ENCODE data around the gene RNF144A. TPM values are rescaled to one million over a fixed set of nuclear protein-coding genes. Genes with fewer than 3 reads are reported as not detected.

RNF144A gene
- total and polyA plus RNA-seq, 4 donors, result 0.63 to 27.6 (median 4.1) TPM

GRCh38 chr2:6914828-6915227 is 2.4 kb upstream of the RNF144A start:
- intact Hi-C loops (cut with DNase I), result loop anchor here in 1 of 2 donors (10.0 kb wide), 1 partner anchor 130 kb away; no protein-coding TSS in a partner anchor
- Histone ChIP-seq H3K27ac (ENCODE audit: low read depth in 1 of 2, low read length in 2 of 2) (no peak overlapping the region), H3K4me3 (ENCODE audit: low read length in 2 of 2) (no peak overlapping the region), H3K9me3 (ENCODE audit: control insufficient read depth, low read length) (no peaks in the 10 kb centered on the region), H3K36me3 (ENCODE audit: control insufficient read depth in 1 of 2, insufficient read depth in 2 of 2, low read length in 1 of 2) (no peaks in the 10 kb centered on the region), H3K4me1 (ENCODE audit: control insufficient read depth in 1 of 2, insufficient read depth in 2 of 2, low read length in 2 of 2) (no peaks in the 10 kb centered on the region), H3K27me3 (ENCODE audit: control insufficient read depth in 1 of 2, insufficient read depth in 2 of 2, low read length in 1 of 2) (no peaks in the 10 kb centered on the region)
- ATAC-seq (ENCODE audit: low FRiP score) (no peak), DNase-seq (no peak)
- WGBS, 2 donors, result 81 to 82% methylated on average over 3 of the region's 3 CpGs

DNA sequence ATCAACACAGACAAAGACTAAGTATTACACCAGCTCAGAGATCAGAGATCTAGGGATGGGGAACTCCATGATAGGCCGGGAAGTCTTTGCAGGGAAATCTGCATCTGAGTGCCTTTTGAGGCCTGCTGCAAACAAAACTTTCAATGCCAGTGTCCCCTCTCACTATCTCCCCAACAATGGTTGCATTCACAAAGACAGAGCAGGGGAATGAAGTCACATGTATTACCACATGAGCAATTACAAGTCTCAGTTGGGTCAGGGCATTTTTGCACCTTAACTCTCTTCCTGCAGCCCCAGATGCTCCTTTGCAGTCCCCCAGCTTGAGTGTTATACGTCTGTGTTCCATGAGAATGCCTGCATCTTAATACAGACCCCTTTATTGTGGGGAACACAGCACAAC is 1.8 kb upstream of the RNF144A start:
- no peak for ATAC-seq (ENCODE audit: low FRiP score)
- 93 to 98% methylated on average over 2 of the region's 2 CpGs for WGBS, 2 donors
- Histone ChIP-seq H3K36me3 (ENCODE audit: control insufficient read depth in 1 of 2, insufficient read depth in 2 of 2, low read length in 1 of 2) (no peaks in the 10 kb centered on the region), H3K9me3 (ENCODE audit: control insufficient read depth, low read length) (no peaks in the 10 kb centered on the region), H3K4me1 (ENCODE audit: control insufficient read depth in 1 of 2, insufficient read depth in 2 of 2, low read length in 2 of 2) (no peaks in the 10 kb centered on the region), H3K27me3 (ENCODE audit: control insufficient read depth in 1 of 2, insufficient read depth in 2 of 2, low read length in 1 of 2) (no peaks in the 10 kb centered on the region), H3K27ac (ENCODE audit: low read depth in 1 of 2, low read length in 2 of 2) (no peak overlapping the region), H3K4me3 (ENCODE audit: low read length in 2 of 2) (no peak overlapping the region)
- intact Hi-C loops (cut with DNase I), result loop anchor here in 1 of 2 donors (10.0 kb wide), 1 partner anchor 129 kb away; no protein-coding TSS in a partner anchor
- DNase-seq, result no peak

GRCh38 chr2:6916224-6916623 is 988 bp upstream of the RNF144A start:
- H3K4me1 ChIP-seq (ENCODE audit: control insufficient read depth in 1 of 2, insufficient read depth in 2 of 2, low read length in 2 of 2), result no peaks in the 10 kb centered on the region
- DNase-seq, result no peak
- H3K27me3 ChIP-seq (ENCODE audit: control insufficient read depth in 1 of 2, insufficient read depth in 2 of 2, low read length in 1 of 2), result no peaks in the 10 kb centered on the region
- no peak for ATAC-seq (ENCODE audit: low FRiP score)
- no peaks in the 10 kb centered on the region for H3K9me3 ChIP-seq (ENCODE audit: control insufficient read depth, low read length)
- intact Hi-C loops (cut with DNase I), result loop anchor here in 1 of 2 donors (10.0 kb wide), 1 partner anchor 129 kb away; no protein-coding TSS in a partner anchor
- H3K27ac ChIP-seq (ENCODE audit: low read depth in 1 of 2, low read length in 2 of 2), result no peak overlapping the region
- no peaks in the 10 kb centered on the region for H3K36me3 ChIP-seq (ENCODE audit: control insufficient read depth in 1 of 2, insufficient read depth in 2 of 2, low read length in 1 of 2)
- WGBS, 2 donors, result 94 to 97% methylated on average over 3 of the region's 3 CpGs
- H3K4me3 ChIP-seq (ENCODE audit: low read length in 2 of 2), result no peak overlapping the region

DNA sequence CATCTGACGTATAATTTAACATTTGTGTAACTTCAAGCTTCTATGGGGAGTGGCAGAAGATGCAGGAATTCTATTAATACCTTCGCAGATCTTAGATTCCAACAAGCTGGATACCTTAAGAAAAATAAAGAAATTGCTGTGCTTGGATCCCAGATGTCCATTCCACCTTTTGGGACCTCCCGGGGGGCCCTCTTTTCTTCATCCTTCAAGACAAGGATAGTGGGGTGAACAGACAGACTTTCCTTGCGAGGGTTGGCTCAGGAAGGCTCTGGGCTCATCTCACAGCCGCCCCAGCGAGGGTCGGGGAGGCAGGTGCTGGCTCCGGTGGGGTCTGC is 509 bp upstream of the RNF144A start:
- ATAC-seq (ENCODE audit: low FRiP score) (no peak), DNase-seq (no peak)
- Histone ChIP-seq H3K27ac (ENCODE audit: low read depth in 1 of 2, low read length in 2 of 2) (no peak overlapping the region), H3K9me3 (ENCODE audit: control insufficient read depth, low read length) (no peaks in the 10 kb centered on the region), H3K27me3 (ENCODE audit: control insufficient read depth in 1 of 2, insufficient read depth in 2 of 2, low read length in 1 of 2) (no peaks in the 10 kb centered on the region), H3K4me3 (ENCODE audit: low read length in 2 of 2) (peak overlapping the region in 1 of 2 donors; percentile 50), H3K36me3 (ENCODE audit: control insufficient read depth in 1 of 2, insufficient read depth in 2 of 2, low read length in 1 of 2) (no peaks in the 10 kb centered on the region), H3K4me1 (ENCODE audit: control insufficient read depth in 1 of 2, insufficient read depth in 2 of 2, low read length in 2 of 2) (no peaks in the 10 kb centered on the region)
- intact Hi-C loops (cut with DNase I), result loop anchor here in 1 of 2 donors (10.0 kb wide), 1 partner anchor 128 kb away; no protein-coding TSS in a partner anchor
- WGBS, 2 donors, result 56 to 59% methylated on average over 8 of the region's 8 CpGs

DNA sequence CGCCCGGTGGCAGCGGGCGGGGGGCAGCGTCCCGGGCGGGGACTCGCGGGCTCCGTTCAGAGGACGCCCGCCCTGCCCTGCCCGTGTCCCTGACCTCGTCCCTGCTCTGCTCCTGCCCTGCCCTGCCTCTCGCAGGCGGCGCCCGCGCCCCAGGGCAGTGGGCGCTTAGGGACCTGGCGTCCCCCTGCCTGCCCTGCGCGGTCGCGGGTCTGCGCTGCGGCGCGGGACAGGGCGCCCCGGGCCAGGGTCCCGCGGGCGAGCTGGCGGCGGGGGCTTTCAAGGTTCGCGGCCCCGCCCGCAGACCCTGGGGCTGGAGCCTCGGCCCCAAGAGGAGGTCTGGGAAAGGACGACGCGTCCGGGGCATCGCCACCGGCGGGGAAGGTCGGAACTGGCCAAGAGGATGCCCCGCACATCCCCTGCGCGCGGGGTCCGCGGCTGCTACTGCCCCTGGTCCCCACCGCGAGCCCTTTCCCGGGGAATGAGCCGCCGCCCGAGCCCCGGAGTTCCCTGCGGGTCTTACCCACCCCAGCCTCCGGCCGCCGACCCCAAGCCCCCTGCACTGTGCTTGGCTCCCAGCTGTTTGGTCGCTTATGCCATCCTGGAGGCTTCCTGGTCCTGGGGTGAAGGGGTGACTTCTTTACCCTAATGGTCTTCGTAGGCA is 679 bp downstream of the RNF144A start:
- DNase-seq, result peak in 1 of 2 donors; percentile 81
- ATAC-seq (ENCODE audit: low FRiP score), result peak; percentile 30
- Histone ChIP-seq H3K4me3 (ENCODE audit: low read length in 2 of 2) (peak overlapping the region; percentile 50 to 66), H3K27me3 (ENCODE audit: control insufficient read depth in 1 of 2, insufficient read depth in 2 of 2, low read length in 1 of 2) (no peaks in the 10 kb centered on the region), H3K27ac (ENCODE audit: low read depth in 1 of 2, low read length in 2 of 2) (no peak overlapping the region), H3K4me1 (ENCODE audit: control insufficient read depth in 1 of 2, insufficient read depth in 2 of 2, low read length in 2 of 2) (no peaks in the 10 kb centered on the region), H3K9me3 (ENCODE audit: control insufficient read depth, low read length) (no peaks in the 10 kb centered on the region), H3K36me3 (ENCODE audit: control insufficient read depth in 1 of 2, insufficient read depth in 2 of 2, low read length in 1 of 2) (no peaks in the 10 kb centered on the region)
- intact Hi-C loops (cut with DNase I), result loop anchor here in 1 of 2 donors (10.0 kb wide), 1 partner anchor 127 kb away; no protein-coding TSS in a partner anchor
- WGBS, 2 donors, result 0 to 1% methylated on average over 38 to 68 of the region's 68 CpGs

DNA sequence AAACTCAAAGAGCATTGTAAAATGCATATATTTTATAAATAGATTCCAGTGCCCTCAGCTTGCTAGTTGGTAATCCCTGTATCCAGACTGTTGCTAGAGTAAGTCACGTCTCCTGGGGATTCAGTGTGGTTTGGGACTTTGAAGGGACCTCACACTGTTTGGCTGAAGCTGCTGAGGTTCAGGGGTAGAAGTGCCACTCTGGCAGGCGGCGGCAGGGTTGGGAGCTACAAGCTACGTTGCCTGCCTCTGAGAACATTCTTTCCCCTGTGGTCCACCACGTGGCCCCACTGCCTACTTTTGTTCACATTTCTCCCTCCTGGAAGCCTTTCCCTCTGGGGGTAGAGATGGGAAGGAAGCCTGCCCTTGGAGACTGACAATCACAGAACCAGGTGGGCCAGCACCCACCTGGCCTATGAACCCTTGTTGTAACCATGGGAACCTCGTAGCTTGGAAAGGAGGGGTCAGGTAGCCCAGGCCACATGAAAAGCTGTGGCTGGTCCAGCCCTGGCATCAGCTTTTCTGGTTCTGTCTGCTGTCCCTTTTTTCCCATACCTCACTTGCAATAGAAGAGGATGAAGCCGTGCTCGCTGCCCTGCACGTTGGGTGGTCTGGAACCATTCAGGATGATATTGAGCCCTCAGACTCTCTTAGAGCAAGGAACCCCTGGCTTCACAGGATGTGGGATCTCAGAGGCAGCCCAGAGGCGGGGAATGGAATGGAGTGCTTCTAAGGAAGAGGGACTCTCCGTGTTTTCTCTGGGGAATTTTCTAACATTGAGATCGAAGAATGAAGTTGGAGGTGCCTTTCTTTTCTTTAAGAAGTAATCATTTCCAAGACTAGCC is 2.9 kb downstream of the RNF144A start:
- no peaks in the 10 kb centered on the region for H3K36me3 ChIP-seq (ENCODE audit: control insufficient read depth in 1 of 2, insufficient read depth in 2 of 2, low read length in 1 of 2)
- H3K9me3 ChIP-seq (ENCODE audit: control insufficient read depth, low read length), result no peaks in the 10 kb centered on the region
- H3K4me1 ChIP-seq (ENCODE audit: control insufficient read depth in 1 of 2, insufficient read depth in 2 of 2, low read length in 2 of 2), result no peaks in the 10 kb centered on the region
- intact Hi-C loops (cut with DNase I), result loop anchor here in 1 of 2 donors (10.0 kb wide), 1 partner anchor 125 kb away; no protein-coding TSS in a partner anchor
- DNase-seq (no peak), ATAC-seq (ENCODE audit: low FRiP score) (no peak)
- H3K4me3 ChIP-seq (ENCODE audit: low read length in 2 of 2), result no peak overlapping the region
- H3K27me3 ChIP-seq (ENCODE audit: control insufficient read depth in 1 of 2, insufficient read depth in 2 of 2, low read length in 1 of 2), result no peaks in the 10 kb centered on the region
- H3K27ac ChIP-seq (ENCODE audit: low read depth in 1 of 2, low read length in 2 of 2), result no peak overlapping the region
- WGBS, 2 donors, result 51 to 58% methylated on average over 12 of the region's 12 CpGs

DNA sequence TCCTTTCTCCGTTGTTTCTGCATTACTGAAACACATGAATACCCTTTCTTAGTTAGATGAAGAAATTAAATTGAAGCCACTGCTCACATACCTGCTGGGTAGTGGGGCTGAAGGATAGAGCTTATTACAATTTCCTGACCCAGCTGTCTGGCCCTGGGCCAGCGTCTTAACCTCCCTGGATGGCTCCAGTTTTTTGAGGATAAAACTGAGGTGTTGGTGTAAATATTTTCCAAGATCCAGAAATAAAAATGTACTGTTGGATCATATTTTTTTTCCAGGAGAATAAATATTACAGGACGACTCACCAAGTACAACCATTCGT is 3.5 kb downstream of the RNF144A start:
- ATAC-seq (ENCODE audit: low FRiP score) (no peak), DNase-seq (no peak)
- Histone ChIP-seq H3K4me1 (ENCODE audit: control insufficient read depth in 1 of 2, insufficient read depth in 2 of 2, low read length in 2 of 2) (no peaks in the 10 kb centered on the region), H3K4me3 (ENCODE audit: low read length in 2 of 2) (no peak overlapping the region), H3K27ac (ENCODE audit: low read depth in 1 of 2, low read length in 2 of 2) (no peak overlapping the region), H3K9me3 (ENCODE audit: control insufficient read depth, low read length) (no peaks in the 10 kb centered on the region), H3K27me3 (ENCODE audit: control insufficient read depth in 1 of 2, insufficient read depth in 2 of 2, low read length in 1 of 2) (no peaks in the 10 kb centered on the region), H3K36me3 (ENCODE audit: control insufficient read depth in 1 of 2, insufficient read depth in 2 of 2, low read length in 1 of 2) (no peaks in the 10 kb centered on the region)
- whole genome bisulfite sequencing, 2 donors, result 45 to 47% methylated on average over 4 of the region's 4 CpGs
- intact Hi-C loops (cut with DNase I), result no loop called here

DNA sequence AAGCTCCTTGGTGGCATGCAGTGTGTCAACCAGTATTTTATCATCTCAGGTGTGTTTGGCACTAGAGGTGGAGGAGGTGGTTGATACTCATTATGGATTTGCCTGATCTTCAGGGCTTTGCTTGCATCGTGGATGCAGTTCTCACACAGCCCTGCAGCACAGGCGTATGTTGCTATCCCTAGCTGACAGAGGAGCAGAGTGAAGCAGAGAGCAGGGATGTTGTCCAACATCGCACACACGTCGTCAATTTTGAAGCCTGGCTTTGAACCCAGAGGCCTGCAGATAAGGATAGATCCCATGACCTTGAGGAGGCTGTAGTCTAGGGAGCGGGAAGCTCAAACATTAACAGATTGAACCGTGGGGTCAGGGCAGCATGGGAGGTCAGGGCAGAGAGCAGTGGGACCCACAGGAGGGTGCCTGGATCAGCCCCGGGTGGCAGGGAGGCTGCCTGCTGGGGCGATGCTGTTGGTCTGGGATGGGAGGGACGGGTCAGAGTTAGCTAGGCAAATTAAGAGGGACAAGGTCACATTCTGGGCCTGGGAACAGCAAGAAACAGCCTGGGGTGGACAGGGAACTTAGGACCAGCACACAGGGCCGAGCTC is 4.2 kb downstream of the RNF144A start:
- intact Hi-C loops (cut with DNase I), result no loop called here
- Histone ChIP-seq H3K27me3 (ENCODE audit: control insufficient read depth in 1 of 2, insufficient read depth in 2 of 2, low read length in 1 of 2) (no peaks in the 10 kb centered on the region), H3K4me3 (ENCODE audit: low read length in 2 of 2) (no peak overlapping the region), H3K4me1 (ENCODE audit: control insufficient read depth in 1 of 2, insufficient read depth in 2 of 2, low read length in 2 of 2) (no peaks in the 10 kb centered on the region), H3K9me3 (ENCODE audit: control insufficient read depth, low read length) (no peaks in the 10 kb centered on the region), H3K36me3 (ENCODE audit: control insufficient read depth in 1 of 2, insufficient read depth in 2 of 2, low read length in 1 of 2) (no peaks in the 10 kb centered on the region), H3K27ac (ENCODE audit: low read depth in 1 of 2, low read length in 2 of 2) (no peak overlapping the region)
- WGBS, 2 donors, result 74 to 75% methylated on average over 11 of the region's 11 CpGs
- ATAC-seq (ENCODE audit: low FRiP score) (no peak), DNase-seq (no peak)
